DOHH2 (cell line): ENCODE data around the gene ZNF528.
A peak's percentile ranks its signal among the peaks of the same experiment; 100 is the strongest.

ENCODE experiments used
- H3F3A ChIP-seq: fragments of 200-600 bp; sonication (generic), shearing (Covaris generic); 2 replicates; pipeline ENCODE4 v1.6.0; 2016; ENCODE audit warnings: antibody characterized with exemption, mild to moderate bottlenecking; ENCODE audit not compliant: control insufficient read depth, insufficient read depth
- H3K27ac ChIP-seq: fragments of 200-600 bp; sonication (generic); 2 replicates; pipeline ENCODE4 v1.5.1; 2014; ENCODE audit warnings: low read depth, mild to moderate bottlenecking, low read length, moderate library complexity
- H3K27me3 ChIP-seq: fragments of 200-600 bp; sonication (generic); 2 replicates; pipeline ENCODE4 v1.6.1; 2014; ENCODE audit warnings: mild to moderate bottlenecking, low read length, mixed read lengths; ENCODE audit not compliant: control insufficient read depth
- H3K36me3 ChIP-seq: fragments of 200-600 bp; sonication (generic); 2 replicates; pipeline ENCODE4 v1.6.1; 2014; ENCODE audit warnings: mild to moderate bottlenecking, low read length, moderate library complexity, mixed read lengths; ENCODE audit not compliant: control insufficient read depth
- H3K4me1 ChIP-seq: fragments of 200-600 bp; sonication (generic); 2 replicates; pipeline ENCODE4 v1.6.1; 2014; ENCODE audit warnings: mild to moderate bottlenecking, low read length, mixed read lengths; ENCODE audit not compliant: control insufficient read depth
- H3K4me2 ChIP-seq: fragments of 200-600 bp; sonication (generic); 2 replicates; pipeline ENCODE4 v1.6.0; 2014; ENCODE audit warnings: mild to moderate bottlenecking, low read length, moderate library complexity
- H3K4me3 ChIP-seq: fragments of 200-600 bp; sonication (generic); 2 replicates; pipeline ENCODE4 v1.5.1; 2014; ENCODE audit warnings: mild to moderate bottlenecking, low read length, mixed read lengths
- H3K79me2 ChIP-seq: fragments of 200-600 bp; sonication (generic); 2 replicates; pipeline ENCODE4 v1.6.1; 2014; ENCODE audit warnings: mild to moderate bottlenecking, low read length, mixed read lengths; ENCODE audit not compliant: control insufficient read depth
- H3K9me2 ChIP-seq: fragments of 200-600 bp; sonication (generic); replicated peaks from 2 replicates; pipeline ENCODE4 v1.6.1; 2014; ENCODE audit warnings: mild to moderate bottlenecking, low read length, mixed read lengths; ENCODE audit not compliant: control insufficient read depth
- H3K9me3 ChIP-seq: fragments of 200-600 bp; sonication (generic); 2 replicates; pipeline ENCODE4 v1.6.1; 2014; ENCODE audit warnings: antibody characterized with exemption, low read length, mixed read lengths; ENCODE audit not compliant: control insufficient read depth, insufficient read depth
- H4K20me1 ChIP-seq: fragments of 200-600 bp; sonication (generic); 2 replicates; pipeline ENCODE4 v1.6.0; 2014; ENCODE audit warnings: low read depth, mild to moderate bottlenecking, antibody characterized with exemption, low read length, moderate library complexity; ENCODE audit not compliant: control insufficient read depth, insufficient read depth
- CTCF ChIP-seq: fragments of 200-600 bp; sonication (generic); IDR thresholded peaks from one replicate; pipeline ENCODE4 v1.5.1; 2014; ENCODE audit warnings: antibody characterized with exemption, mild to moderate bottlenecking, low read depth, low read length; ENCODE audit not compliant: poor library complexity, severe bottlenecking
- EZH2phosphoT487 ChIP-seq: fragments of 200-600 bp; sonication (generic); IDR thresholded peaks from 2 replicates; pipeline ENCODE4 v1.6.1; 2017; ENCODE audit warnings: borderline replicate concordance, mild to moderate bottlenecking, antibody characterized with exemption, low read length, moderate library complexity, mixed read lengths

ZNF528 gene

DNA sequence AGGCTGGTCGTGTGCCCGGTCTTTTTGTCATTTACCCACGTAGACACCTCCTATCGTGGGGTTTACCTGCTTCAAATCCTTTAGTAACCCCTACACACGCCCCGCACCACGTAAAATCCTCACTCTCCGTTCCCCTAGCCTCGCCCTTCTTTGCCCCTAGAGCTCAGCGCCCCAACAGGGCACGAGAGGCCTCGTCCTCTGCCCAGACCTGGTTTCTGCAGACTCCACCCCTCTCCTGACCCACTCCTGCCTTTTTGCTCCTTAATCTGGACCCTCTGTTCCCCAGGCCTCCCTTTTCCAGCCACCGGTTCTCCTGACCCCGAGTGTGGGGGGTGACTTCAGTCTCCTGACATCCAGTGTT, 412 bp downstream of the ZNF528 start:
- no peaks in the 10 kb centered on the region for H4K20me1 ChIP-seq
- peaks cover 27% of the 10 kb centered on the region; the same call in 1 of the 2 replicates for H3K9me3 ChIP-seq
- TF ChIP-seq CTCF, result no peak
- TF ChIP-seq EZH2phosphoT487, result no peak
- H3K4me3 ChIP-seq, result peak overlapping the region; percentile 74
- peak overlapping the region; percentile 37; the same call in 1 of the 2 replicates for H3K27ac ChIP-seq
- H3K4me1 ChIP-seq, result peaks cover 10% of the 10 kb centered on the region
- no peaks in the 10 kb centered on the region for H3K27me3 ChIP-seq
- H3K79me2 ChIP-seq, result no peaks in the 10 kb centered on the region
- no peaks in the 10 kb centered on the region for H3K9me2 ChIP-seq
- H3F3A ChIP-seq, result no peaks in the 10 kb centered on the region
- peak overlapping the region; percentile 66 for H3K4me2 ChIP-seq
- H3K36me3 ChIP-seq, result no peaks in the 10 kb centered on the region

GRCh38 chr19:52410276-52410675, 12.6 kb downstream of the ZNF528 start:
- H3K79me2 ChIP-seq, result no peaks in the 10 kb centered on the region

DNA sequence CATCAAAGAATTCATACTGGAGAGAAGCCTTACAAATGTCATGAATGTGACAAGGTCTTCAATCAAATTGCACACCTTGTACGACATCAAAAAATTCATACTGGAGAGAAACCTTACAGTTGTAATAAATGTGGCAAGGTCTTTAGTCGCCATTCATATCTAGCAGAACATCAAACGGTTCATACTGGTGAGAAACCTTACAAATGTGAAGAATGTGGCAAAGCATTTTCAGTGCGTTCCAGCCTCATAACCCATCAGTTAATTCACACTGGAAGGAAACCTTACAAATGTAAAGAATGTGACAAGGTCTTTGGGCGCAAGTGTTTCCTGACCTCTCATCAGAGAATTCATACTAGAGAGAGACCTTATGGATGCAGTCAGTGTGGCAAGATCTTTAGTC, 18.1 kb downstream of the ZNF528 start:
- Histone ChIP-seq H3K79me2 (no peaks in the 10 kb centered on the region), H3K27me3 (no peaks in the 10 kb centered on the region), H3K4me1 (no peaks in the 10 kb centered on the region), H3F3A (no peaks in the 10 kb centered on the region), H3K36me3 (no peaks in the 10 kb centered on the region), H3K9me2 (no peaks in the 10 kb centered on the region), H3K4me3 (no peak overlapping the region), H4K20me1 (no peaks in the 10 kb centered on the region), H3K9me3 (peaks cover 19% of the 10 kb centered on the region; the same call in 1 of the 2 replicates), H3K4me2 (no peak overlapping the region), H3K27ac (no peak overlapping the region)
- TF ChIP-seq CTCF (no peak), EZH2phosphoT487 (no peak)

More at GRCh38 chr19:52410276-52410675, 12.6 kb downstream of the ZNF528 start:
- Histone ChIP-seq H3K9me3 (peaks cover 14% of the 10 kb centered on the region; the same call in 1 of the 2 replicates), H3K9me2 (no peaks in the 10 kb centered on the region), H3K4me1 (no peaks in the 10 kb centered on the region), H3K36me3 (no peaks in the 10 kb centered on the region), H3K27me3 (no peaks in the 10 kb centered on the region), H3F3A (no peaks in the 10 kb centered on the region), H3K27ac (no peak overlapping the region), H3K4me3 (no peak overlapping the region), H3K4me2 (no peak overlapping the region), H4K20me1 (no peaks in the 10 kb centered on the region)
- no peak for TF ChIP-seq CTCF
- TF ChIP-seq EZH2phosphoT487, result no peak

GRCh38 chr19:52428937-52429336, 31.3 kb downstream of the ZNF528 start, which contains the start of gene ZNF534:
TSS of gene ZNF534 (plus strand) at chr19:52429148. CDS start at chr19:52431475, 2,327 bp downstream.
- no peaks in the 10 kb centered on the region for H3F3A ChIP-seq
- H3K36me3 ChIP-seq, result no peaks in the 10 kb centered on the region
- no peak within 1 kb of the TSS for H3K4me2 ChIP-seq
- no peaks in the 10 kb centered on the region for H3K4me1 ChIP-seq
- no peak within 1 kb of the TSS for H3K27ac ChIP-seq
- TF ChIP-seq CTCF, result no peak
- TF ChIP-seq EZH2phosphoT487, result no peak
- no peak within 1 kb of the TSS for H3K4me3 ChIP-seq
- no peaks in the 10 kb centered on the region for H3K27me3 ChIP-seq
- no peaks in the 10 kb centered on the region for H3K79me2 ChIP-seq
- no peaks in the 10 kb centered on the region for H3K9me2 ChIP-seq
- peaks cover 4% of the 10 kb centered on the region; the same call in 1 of the 2 replicates for H3K9me3 ChIP-seq
- H4K20me1 ChIP-seq, result no peaks in the 10 kb centered on the region
